Amniotic stem cell (primary cell): ENCODE results near the gene PPFIA3.
"Not testable (repeated sequence)": the region's sequence is repeated elsewhere in the genome, so short reads cannot be mapped to it uniquely, and the experiment has no call there.

Experiments
- DNase-seq: peaks from one replicate; lab custom pipeline; 2025; lab: John Stamatoyannopoulos, UW

The PPFIA3 gene

DNA sequence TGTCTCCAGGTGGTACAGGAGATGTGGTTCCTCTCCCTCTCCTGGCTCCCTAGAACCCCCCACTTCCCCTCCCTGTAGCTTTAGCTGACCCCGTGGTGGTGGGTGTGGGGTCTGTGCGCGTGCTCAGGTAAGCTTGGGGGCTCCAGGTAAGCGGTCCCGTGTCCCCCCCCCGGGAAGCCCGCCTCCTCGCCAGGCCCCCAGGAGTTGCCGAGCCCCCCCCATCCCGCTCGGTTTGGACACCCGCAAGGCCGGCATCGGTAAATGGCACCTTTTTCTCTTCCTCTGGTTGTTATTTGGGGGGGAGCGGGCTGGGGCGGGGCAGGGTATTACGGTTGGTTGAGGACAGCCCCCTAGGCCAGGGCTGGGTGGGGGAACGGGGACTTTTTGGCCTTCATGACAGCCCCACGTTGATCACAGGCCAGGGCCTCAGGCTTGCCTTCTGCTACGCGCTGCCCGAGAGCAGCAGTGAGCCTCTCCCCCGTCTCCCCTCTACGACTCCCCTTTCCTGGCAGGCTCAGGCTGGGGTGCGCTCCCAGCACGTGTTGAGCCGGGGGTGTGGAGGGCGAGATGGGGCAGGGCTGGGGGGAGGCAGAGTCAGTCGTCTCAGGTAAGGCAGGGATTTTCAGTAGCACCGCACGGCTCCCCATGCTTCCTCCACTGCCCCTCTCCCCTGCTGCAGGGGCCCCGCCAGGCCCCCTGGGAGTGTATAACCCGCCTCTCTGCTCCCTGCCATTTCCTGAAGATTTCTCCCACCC, 15.8 kb upstream of the PPFIA3 start:
- no peak for DNase-seq

DNA sequence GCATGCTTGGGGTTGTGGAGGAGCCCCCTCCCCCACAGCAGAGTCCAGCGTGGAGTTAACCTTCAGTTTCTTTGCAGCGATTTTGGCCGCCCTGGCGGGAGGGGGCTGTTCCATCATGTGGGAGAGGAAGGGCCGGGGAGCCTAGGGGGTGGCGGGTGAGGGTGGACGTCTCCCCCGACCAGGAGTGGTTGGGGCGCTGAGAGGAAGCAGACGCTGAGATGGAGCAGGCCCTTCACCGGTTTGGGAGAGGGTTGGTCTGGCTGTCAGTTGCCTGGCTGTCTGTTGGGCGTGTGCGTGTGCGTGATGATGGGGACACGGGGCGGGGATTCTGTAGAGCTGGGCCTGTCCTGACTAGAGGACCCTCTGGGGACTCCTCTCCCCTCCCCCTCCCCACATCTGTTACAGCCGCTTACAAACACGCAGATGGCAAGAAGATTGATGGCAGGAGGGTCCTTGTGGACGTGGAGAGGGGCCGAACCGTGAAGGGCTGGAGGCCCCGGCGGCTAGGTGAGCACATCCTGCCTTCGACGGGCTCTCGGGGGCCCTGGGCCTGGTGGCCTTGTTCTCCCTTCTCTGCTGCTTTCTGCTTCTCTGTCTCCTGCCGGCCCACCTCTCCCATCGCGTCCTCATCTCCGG, 15.0 kb upstream of the PPFIA3 start:
- DNase-seq, result no peak

DNA sequence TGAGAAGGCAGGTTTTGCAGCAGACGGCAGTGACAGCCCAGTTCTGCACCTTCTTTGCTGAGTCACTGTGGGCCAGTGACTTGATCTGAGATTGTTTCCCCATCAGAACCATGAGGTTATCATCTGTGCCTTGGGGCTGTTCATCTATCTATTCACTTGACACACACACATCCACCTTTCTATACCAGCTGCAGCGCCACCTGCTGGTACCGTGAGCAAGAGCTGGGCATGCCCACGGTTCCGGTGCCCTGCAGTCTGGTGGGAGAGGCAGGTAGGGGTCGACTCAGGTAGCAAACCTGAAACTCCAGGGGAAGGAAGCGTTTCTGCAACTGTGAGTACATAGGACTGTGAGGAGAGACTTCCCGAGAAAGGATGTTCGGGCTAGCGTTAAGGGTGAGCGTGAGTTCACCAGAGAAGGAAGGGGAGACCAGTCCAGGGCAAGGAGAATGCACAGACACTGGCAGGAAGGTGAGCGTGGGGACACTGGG, 12.7 kb upstream of the PPFIA3 start:
- no peak for DNase-seq

DNA sequence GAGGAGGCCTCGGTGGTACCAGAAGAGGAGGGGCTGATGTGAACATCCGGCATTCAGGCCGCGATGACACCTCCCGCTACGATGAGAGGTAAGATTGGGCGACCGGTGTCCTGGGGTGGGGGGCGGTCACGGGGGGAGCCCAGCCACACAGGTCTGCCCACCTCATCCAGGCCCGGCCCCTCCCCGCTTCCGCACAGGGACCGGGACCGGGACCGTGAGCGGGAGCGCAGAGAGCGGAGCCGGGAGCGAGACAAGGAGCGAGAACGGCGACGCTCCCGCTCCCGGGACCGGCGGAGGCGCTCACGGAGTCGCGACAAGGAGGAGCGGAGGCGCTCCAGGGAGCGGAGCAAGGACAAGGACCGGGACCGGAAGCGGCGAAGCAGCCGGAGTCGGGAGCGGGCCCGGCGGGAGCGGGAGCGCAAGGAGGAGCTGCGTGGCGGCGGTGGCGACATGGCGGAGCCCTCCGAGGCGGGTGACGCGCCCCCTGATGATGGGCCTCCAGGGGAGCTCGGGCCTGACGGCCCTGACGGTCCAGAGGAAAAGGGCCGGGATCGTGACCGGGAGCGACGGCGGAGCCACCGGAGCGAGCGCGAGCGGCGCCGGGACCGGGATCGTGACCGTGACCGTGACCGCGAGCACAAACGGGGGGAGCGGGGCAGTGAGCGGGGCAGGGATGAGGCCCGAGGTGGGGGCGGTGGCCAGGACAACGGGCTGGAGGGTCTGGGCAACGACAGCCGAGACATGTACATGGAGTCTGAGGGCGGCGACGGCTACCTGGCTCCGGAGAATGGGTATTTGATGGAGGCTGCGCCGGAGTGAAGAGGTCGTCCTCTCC, 11.5 kb upstream of the PPFIA3 start:
- no peak for DNase-seq

DNA sequence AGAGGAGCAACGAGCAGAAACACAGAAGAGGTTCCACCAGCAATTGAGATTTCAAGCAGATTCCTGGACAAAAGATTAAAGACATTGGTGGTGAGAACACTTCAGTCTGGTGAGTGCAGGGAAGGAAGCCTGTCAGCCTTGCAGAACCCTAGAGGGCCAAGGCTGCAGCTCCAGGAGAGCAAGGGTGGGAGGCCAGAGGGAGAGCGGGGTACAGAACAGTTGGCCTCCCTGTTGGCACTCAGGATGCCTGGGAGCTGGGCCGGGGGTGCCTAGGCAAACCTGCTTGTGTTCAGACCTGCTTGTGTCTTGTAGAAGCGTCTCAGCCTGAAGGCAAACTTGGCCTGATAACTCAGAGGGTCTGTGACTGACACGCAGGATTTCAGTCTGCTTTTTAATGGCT, 10.3 kb upstream of the PPFIA3 start:
- DNase-seq, result no peak

DNA sequence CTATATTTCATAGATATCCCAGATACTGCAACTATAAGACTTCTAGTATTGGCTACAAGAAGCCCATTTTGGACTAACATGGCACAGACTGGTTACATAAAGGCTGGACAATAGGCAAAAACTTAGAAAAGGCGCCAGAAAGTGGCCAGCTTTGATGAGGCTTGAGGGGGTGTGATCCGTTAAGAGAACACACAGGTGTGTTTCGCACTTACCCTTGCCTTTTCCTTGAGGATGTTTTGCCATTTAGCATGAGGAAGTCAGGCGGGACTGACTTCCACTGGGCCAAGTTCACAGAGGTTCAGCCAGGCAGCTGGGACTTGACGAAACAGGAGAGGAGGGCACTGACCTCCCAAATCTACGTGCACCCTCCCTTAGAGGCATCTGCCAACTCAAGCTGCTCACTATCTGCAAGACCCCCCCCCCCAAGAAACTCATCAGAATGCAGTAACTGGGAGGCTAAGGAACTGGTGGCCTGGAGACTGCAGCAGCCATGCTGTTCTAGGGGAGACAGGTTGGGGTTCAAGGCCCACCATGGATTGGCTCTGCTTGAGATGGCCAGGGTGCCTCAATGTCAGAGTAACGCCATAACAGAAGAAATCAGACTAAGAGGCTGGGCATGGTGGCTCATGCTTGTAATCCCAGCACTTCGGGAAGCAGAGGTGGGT, 9.6 kb upstream of the PPFIA3 start:
- DNase-seq, result no peak

DNA sequence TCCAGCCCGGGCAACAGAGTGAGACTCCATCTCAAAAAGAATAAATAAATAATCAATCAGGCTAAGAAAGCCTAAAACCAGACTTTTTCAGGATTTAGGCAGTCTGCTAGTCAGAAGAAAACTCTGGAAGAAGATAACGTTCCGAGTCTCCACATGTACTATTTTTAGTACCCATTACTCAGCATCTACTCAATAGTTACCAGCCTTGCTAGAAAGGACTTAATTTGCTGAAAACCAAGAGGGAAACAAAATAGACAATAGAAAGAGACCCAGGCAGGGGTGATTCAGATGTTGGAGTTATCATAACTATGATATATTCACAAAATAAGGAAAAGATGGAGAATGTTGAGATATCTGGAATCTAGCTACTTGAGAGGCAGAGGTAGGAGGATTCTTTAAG, 8.8 kb upstream of the PPFIA3 start:
- no peak for DNase-seq

DNA sequence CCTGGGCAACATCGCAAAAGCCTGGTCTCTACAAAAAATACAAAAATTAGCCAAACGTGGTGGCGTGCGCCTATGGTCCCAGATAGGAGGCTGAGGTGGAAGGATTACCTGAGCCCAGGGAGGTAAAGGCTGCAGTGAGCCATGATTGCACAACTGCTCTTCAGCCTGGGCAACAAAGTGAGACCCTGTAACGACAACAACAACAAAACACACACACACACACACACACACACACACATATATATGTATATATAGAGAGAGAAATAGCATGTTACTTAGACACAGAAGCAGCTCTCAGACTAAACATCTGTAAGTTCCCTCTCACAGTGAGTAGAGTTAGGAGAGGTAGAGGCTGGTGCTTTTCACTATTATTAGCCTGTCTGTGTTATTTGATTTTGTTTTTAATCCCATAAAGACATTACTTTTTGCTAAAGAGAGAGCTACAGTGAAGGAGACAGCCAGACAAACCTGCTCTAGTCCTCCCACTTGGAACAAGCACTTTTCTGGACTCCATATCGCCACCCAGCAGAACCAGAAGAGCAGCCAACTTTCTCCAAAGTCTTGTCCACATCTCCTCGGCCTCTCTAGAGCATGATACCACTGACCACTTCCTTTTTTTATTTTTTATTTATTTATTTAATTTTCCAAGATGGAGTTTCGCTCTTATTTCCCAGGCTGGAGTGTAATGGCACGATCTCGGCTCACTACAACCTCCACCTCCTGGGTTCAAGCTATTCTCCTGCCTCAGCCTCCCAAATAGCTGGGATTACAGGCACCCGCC, 7.9 kb upstream of the PPFIA3 start:
- DNase-seq, result no peak

DNA sequence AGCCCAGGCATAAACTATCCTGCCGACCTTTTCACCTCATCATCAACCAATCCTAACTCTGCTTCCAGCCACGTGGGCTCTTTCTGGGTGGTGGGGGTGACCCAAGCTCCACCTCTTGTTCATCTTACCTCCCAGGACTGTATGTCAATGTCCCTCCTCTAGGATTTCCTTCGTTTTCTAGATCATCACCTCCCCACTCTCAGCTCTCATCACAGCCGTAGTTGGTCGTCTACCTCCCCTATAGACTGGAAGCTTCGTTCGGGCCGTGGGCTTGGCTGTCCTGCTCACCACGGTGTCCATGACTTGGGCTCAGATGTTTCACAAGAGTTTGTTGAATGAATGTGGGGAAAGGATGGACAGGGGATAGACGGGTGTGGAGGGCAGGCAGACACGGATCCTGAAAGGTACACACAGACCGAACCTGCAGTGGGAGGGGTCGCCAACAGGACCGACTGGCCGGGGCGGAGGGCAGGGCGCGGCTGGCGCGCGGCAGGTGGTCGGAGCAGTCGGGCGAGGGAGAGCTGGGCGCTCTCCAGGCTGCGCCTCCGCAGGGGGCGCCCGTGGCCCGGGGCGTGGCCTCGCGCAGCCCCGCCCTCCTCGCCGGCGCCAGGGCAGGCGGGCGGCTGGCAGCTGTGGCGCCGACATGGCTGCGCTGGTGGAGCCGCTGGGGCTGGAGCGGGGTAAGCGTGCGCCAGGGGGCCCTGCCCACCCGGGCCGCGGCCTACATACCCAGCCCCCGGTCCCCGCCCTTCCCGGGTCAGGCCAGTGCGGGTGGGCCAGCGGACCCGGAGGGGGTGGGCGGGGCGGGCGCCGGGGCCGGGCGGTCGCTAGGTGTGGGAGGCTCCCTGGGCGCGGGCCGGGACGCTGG, 5.3 kb upstream of the PPFIA3 start, which contains the start of gene LIN7B:
Gene LIN7B, plus strand, starts transcription at position 609 of the 868 bp plus-strand sequence. Its CDS starts 35 bp downstream, at position 644.
- DNase-seq, result no peak

DNA sequence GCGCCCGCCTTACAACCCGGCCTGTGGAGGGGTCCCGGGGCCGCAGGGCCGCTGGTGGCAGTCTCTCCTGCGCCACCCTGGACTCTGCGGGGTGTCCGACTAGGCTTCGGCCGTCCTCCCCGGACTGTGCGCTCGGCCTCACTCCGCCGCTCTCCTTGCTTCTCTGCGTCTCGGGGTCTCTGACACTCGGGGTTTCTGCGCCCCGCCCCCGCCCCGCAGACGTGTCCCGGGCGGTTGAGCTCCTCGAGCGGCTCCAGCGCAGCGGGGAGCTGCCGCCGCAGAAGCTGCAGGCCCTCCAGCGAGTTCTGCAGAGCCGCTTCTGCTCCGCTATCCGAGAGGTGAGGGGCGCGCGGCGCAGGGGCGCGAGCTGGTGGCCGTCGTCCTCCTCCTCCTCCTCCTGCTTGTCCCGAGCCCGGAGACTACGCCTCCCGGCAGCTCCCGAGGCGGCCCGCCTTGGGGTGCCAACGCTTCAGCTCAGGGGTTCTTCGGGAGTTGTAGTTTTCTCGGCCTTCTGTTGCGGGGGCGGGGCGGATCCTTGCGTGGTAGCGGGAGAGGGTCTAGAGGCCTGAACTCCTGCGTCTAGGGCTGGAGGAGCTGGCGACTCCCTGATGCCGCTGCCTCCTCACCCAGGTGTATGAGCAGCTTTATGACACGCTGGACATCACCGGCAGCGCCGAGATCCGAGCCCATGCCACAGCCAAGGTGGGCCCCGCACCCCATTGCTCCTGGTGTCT, 4.5 kb upstream of the PPFIA3 start:
- DNase-seq, result no peak

DNA sequence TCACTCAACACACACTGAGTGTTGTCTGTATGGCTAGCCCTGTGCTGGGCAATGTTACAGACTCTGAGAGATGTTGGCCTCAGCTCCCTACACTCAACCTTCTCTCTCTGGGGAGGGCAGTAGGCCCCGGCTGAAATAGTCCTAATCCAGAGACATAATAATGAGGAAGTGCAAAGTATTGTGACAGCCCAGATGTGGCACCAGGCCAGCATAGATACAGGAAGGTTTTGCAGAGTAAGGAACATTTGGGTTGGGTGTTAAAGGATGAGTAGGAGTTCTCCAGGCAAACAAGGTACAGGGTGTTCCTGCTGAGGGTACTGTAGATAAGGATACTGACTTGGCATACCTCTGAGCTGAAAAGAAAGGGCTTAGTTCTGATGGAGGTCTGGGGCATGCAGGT, 2.8 kb upstream of the PPFIA3 start:
- no peak for DNase-seq

DNA sequence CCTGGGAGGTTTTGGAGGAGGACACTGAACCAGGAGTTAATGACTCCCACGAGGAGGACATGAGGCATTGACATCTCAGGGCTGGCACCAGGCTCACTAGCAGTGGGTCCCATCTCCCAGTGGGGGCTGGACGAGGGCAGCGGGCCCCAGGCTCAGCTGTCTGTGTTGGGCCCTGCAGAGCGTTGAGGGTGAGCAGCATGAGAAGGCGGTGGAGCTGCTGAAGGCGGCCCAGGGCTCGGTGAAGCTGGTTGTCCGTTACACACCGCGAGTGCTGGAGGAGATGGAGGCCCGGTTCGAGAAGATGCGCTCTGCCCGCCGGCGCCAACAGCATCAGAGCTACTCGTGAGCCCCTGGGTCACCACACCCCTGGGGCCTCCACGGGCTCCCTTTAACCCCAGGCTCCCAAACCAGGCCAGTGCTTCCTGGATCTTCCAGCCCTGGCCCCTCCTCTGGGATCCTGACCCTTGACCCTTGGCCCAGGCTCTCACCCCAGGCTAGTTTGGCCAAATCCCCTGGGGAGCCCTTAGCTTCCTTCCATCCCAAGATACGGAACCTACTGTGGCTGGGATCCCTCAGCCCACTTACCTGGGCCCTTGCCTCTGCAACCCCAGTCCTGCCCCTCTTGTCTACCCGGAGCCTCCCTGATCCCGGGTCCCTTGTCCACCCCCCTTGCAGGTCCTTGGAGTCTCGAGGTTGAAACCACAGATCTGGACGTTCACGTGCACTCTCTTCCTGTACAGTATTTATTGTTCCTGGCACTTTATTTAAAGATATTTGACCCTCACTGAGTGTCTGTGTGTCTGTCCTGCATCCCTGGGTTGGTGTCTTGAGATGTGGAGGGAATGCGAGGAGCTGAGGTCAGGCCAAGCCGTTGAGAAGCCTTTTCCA, 1.4 kb upstream of the PPFIA3 start:
- no peak for DNase-seq

DNA sequence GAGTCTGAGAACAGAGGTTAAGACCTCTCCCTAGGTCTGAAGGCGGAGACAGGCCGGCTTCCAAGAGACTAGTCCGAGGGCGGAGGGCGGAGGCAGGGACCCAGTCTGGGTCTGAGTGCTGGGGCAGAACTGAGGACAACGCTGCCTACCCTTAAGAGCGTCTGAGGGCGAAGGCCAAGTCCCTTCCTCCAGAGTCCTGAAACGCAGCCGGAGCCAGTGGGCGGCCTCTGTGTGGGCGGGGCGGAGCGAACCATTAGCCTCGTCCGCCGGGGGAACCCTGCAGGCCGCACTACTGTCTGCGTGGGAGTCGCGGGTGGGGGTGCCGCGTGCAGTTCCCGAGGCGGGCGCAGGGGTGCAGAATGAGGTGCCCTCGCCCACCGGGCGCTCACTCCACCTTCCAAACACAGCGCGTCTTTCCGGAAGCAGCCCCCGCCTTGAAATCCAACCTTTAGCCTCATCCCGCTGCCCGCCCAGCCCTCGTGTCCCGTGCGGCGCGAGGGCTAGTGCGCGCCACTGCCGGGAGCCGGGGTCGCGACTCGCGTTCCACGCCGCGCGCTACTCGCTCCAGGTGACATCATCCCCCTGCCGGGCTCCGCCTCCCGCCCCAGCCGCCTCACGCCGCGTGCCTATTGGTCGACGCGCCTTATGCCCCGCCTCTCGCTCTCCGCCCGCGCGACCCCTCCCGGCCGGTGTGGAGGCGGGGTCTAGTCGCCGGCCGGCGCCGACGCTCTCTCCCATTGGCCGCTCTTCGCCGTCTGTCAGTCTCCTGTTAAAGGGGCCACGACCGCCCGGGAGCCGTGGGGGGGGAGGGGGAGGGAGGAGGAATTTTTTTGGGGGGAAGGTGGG, 556 bp upstream of the PPFIA3 start, which contains the start of gene C19orf73:
Gene C19orf73, minus strand, starts transcription at position 579 of the 846 bp plus-strand sequence. Its CDS starts 121 bp downstream, at position 458.
- peak; percentile 91 for DNase-seq

DNA sequence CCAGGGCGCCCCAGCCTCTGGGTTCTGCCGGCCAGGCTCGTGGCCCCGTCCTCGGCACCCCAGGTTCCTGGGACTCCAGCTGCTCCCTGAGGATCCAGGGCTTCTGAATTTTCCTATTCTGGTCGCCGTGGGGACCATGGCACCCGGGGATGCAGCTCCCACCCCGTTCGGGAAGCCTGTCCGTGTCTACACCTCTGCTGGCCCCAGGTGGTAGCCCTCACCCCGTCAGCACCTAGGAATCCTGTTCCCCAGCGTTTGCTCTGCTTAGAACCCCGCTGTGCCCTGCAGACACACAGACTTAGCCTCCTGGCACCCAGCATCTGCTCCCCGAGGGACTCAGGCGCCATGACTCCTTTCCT, 960 bp downstream of the PPFIA3 start:
- DNase-seq, result no peak

DNA sequence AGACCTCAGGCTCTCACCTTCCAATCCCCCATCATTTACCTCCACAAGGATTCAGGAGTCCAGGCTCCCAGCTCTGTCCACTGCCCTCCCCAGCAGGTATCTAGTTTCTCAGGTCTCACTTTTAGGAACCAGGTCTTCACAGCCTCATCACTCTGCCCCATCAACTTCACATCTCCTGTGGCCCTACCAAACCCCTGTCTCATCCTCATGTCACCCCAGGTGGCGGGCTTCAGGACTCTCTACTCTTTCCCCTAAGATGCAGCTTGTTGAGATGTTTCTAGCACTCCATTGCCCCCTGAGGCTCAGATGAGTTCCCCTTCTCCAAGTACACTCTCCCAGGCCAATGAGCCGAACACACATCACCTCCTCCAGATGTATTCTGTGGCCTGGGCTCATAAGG, 1.5 kb downstream of the PPFIA3 start:
- no peak for DNase-seq

DNA sequence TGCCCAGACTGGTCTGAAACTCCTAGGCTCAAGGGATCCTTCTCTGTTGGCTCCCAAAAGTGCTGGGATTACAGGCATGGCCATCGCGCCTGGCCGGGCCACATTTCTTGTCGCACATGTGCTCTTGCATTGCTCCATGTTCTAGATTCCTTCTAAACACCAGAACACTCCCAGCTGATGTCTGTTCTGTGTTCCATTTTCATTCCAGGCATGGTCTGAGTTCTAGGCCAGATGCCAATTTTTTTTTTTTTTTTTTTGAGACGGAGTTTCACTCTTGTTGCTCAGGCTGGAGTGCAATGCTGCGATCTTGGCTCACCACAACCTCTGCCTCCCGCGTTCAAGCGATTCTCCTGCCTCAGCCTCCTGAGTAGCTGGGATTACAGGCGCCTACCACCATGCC, 2.5 kb downstream of the PPFIA3 start:
- not testable (repeated sequence) for DNase-seq

DNA sequence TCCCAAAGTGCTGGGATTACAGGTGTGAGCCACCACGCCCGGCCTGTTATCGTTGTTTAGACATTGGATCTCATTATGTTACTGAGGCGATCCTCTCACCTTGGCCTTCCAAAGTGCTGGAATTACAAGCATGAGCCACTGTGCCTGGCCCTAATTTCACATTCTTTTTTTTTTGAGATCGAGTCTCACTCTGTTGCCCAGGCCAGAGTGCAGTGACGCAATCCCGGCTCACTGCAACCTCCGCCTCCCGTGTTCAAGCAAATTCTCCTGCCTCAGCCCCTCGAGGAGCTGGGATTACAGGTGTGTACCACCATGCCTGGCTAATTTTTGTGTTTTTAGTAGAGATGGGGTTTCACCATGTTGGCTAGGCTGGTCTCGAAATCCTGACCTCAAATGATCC, 3.9 kb downstream of the PPFIA3 start:
- DNase-seq, result not testable (repeated sequence)
